ENCODE results near the gene ATP2B3. TPM values are rescaled to one million over a fixed set of nuclear protein-coding genes. Genes with fewer than 3 reads are reported as not detected.

The ATP2B3 gene
- total RNA-seq, 3 donors from 2014 or later (not counting 1 experiment from before 2014, with no cell fraction given) = not detected

DNA sequence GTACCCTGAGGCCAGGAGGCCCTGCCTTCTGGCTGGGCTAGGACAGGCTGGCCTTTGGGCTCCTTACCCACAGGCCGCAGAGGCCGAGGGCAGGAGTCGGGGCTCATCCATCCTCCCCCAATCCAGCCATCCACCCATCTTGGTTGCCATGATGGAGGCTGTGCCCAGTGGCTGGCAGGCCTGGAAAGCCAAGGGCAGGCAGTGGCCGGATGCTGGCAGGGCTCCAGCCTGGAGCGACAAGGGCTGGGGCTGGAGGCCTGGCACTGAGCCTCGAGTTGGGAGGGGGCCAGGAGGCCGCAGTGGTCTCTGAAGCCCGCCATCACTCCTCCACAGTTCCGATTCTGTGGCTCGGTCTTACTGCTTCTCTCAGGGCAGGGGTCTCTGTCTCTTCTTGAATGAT is 31.3 kb upstream of the ATP2B3 start:
- WGBS (ENCODE audit: insufficient coverage) = 93% methylated on average over 10 of the region's 10 CpGs
- Mint-ChIP-seq H3K27ac (no peak overlapping the region), H3K27me3 (ENCODE audit: low read depth in 2 of 2) (no peaks in the 10 kb centered on the region), H3K36me3 (no peaks in the 10 kb centered on the region), H3K4me3 (no peak overlapping the region), H3K4me1 (no peaks in the 10 kb centered on the region), H3K9me3 (no peaks in the 10 kb centered on the region)
- peaks cover 4% of the 10 kb centered on the region for H3K4me1 ChIP-seq (ENCODE audit: control insufficient read depth, insufficient read depth, low read length)
- no peak overlapping the region for H3K4me3 ChIP-seq (ENCODE audit: low read length)
- H3K36me3 ChIP-seq (ENCODE audit: control insufficient read depth, insufficient read depth, low read length) = no peaks in the 10 kb centered on the region
- DNase-seq (no peak), ATAC-seq (no peak)
- no peaks in the 10 kb centered on the region for H3K9me3 ChIP-seq (ENCODE audit: control insufficient read depth, insufficient read depth, low read length)
- TF ChIP-seq, protein P1, sequence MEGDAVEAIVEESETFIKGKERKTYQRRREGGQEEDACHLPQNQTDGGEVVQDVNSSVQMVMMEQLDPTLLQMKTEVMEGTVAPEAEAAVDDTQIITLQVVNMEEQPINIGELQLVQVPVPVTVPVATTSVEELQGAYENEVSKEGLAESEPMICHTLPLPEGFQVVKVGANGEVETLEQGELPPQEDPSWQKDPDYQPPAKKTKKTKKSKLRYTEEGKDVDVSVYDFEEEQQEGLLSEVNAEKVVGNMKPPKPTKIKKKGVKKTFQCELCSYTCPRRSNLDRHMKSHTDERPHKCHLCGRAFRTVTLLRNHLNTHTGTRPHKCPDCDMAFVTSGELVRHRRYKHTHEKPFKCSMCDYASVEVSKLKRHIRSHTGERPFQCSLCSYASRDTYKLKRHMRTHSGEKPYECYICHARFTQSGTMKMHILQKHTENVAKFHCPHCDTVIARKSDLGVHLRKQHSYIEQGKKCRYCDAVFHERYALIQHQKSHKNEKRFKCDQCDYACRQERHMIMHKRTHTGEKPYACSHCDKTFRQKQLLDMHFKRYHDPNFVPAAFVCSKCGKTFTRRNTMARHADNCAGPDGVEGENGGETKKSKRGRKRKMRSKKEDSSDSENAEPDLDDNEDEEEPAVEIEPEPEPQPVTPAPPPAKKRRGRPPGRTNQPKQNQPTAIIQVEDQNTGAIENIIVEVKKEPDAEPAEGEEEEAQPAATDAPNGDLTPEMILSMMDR (IDR thresholded peaks at IDR 0.05) = no peak
- no peak overlapping the region for H3K27ac ChIP-seq (ENCODE audit: low read length)
- intact Hi-C loops (cut with micrococcal nuclease) = no loop called here
- no peaks in the 10 kb centered on the region for H3K27me3 ChIP-seq (ENCODE audit: control insufficient read depth, insufficient read depth, low read length)

DNA sequence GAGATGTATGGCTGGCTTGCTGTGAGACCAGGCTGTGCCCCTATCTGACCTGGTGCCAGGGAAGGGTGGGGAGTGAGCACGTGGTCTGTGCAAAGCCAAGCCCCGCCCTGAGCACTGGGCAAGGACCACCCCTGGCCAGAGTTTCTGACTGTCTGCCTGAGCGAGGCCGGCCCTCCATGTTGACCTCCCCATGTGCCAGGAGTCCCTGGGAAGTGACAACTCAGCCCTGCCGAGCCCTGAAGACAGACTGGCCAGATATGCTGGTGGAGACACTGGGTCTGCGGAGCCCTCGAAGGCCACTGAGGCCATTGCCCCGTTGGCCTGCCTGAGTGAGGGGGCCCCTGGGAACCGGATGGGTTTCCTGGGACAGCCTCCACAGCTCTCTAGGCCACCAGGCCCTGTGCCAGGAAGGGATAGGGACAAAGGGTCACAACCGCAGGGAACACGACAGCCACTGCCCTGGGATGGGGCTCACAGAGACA is 29.8 kb upstream of the ATP2B3 start:
- Histone ChIP-seq H3K36me3 (ENCODE audit: control insufficient read depth, insufficient read depth, low read length) (no peaks in the 10 kb centered on the region), H3K4me1 (ENCODE audit: control insufficient read depth, insufficient read depth, low read length) (peaks cover 4% of the 10 kb centered on the region), H3K4me3 (ENCODE audit: low read length) (no peak overlapping the region), H3K27ac (ENCODE audit: low read length) (no peak overlapping the region), H3K9me3 (ENCODE audit: control insufficient read depth, insufficient read depth, low read length) (no peaks in the 10 kb centered on the region), H3K27me3 (ENCODE audit: control insufficient read depth, insufficient read depth, low read length) (no peaks in the 10 kb centered on the region)
- Mint-ChIP-seq H3K36me3 (no peaks in the 10 kb centered on the region), H3K27me3 (ENCODE audit: low read depth in 2 of 2) (no peaks in the 10 kb centered on the region), H3K4me1 (no peaks in the 10 kb centered on the region), H3K9me3 (no peaks in the 10 kb centered on the region), H3K4me3 (no peak overlapping the region), H3K27ac (no peak overlapping the region)
- DNase-seq = no peak
- intact Hi-C loops (cut with micrococcal nuclease) = no loop called here
- TF ChIP-seq, protein P1 (IDR thresholded peaks at IDR 0.05) = no peak
- WGBS (ENCODE audit: insufficient coverage) = 84% methylated on average over 11 of the region's 11 CpGs
- no peak for ATAC-seq

DNA sequence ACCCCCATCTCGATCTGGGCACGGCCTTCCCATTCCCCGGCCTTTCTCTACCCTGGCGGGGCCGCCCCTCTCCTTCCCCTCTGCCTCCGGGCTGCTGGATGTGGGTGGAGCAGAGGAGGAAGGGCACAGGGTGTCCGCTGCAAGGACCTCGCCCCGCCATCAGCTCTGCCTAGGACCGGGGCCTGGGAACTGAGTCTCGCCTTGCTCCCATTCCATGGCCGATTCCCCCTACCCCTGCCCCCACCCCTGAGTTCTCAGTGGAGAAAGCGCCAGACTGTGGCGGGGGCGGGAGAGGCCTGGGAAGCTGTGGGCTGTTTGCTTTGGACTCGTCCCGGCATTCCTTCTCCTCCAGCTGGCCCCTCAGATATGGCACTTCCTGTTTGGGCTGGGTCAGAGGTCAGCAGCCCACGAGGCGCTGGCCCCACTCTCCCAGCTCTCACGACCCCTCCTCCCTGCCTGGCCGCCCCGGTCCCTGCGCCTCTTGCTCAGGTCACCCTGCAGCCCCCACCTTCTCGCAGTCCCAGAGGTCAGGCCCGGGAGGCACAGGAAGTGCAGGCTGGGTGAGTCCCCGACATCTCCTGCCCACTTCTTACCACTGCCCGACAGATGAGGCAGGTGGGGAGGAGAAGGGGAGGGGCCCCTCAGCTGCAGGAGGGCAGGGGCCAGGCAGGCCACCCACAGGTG is 29.1 kb upstream of the ATP2B3 start:
- intact Hi-C loops (cut with micrococcal nuclease) = no loop called here
- no peaks in the 10 kb centered on the region for H3K9me3 ChIP-seq (ENCODE audit: control insufficient read depth, insufficient read depth, low read length)
- no peaks in the 10 kb centered on the region for H3K4me1 Mint-ChIP-seq
- no peak overlapping the region for H3K27ac Mint-ChIP-seq
- H3K36me3 ChIP-seq (ENCODE audit: control insufficient read depth, insufficient read depth, low read length) = no peaks in the 10 kb centered on the region
- H3K4me1 ChIP-seq (ENCODE audit: control insufficient read depth, insufficient read depth, low read length) = peaks cover 4% of the 10 kb centered on the region
- H3K27me3 ChIP-seq (ENCODE audit: control insufficient read depth, insufficient read depth, low read length) = no peaks in the 10 kb centered on the region
- TF ChIP-seq, protein P1 (IDR thresholded peaks at IDR 0.05) = no peak
- no peak overlapping the region for H3K27ac ChIP-seq (ENCODE audit: low read length)
- DNase-seq = no peak
- no peaks in the 10 kb centered on the region for H3K27me3 Mint-ChIP-seq (ENCODE audit: low read depth in 2 of 2)
- no peak overlapping the region for H3K4me3 Mint-ChIP-seq
- no peak for ATAC-seq
- no peak overlapping the region for H3K4me3 ChIP-seq (ENCODE audit: low read length)
- no peaks in the 10 kb centered on the region for H3K36me3 Mint-ChIP-seq
- 77% methylated on average over 12 of the region's 27 CpGs for WGBS (ENCODE audit: insufficient coverage)
- H3K9me3 Mint-ChIP-seq = no peaks in the 10 kb centered on the region

Data from natural killer cell (primary cell).